Smooth muscle cell (in vitro differentiated cells): ENCODE results near the gene CACNA1C. TPM values are rescaled to one million over a fixed set of nuclear protein-coding genes. Genes with fewer than 3 reads are reported as not detected.

Source experiments
- DNase-seq: peaks from one replicate; lab custom pipeline; 2025; ENCODE audit not compliant: unreplicated experiment; lab: John Stamatoyannopoulos, UW
- H2AFZ ChIP-seq: fragments of 200-600 bp; sonication (generic); 2 replicates; pipeline ENCODE4 v1.6.0; 2016; ENCODE audit warnings: antibody characterized with exemption, low read depth, mild to moderate bottlenecking
- H3F3A ChIP-seq: fragments of 200-600 bp; sonication (generic); 2 replicates; pipeline ENCODE4 v1.6.0; 2017; ENCODE audit warnings: antibody characterized with exemption, low read depth
- H3K27ac ChIP-seq: fragments of 200-600 bp; sonication (generic); 2 replicates; pipeline ENCODE4 v1.5.1; 2016; ENCODE audit warnings: low read depth, mild to moderate bottlenecking
- H3K27me3 ChIP-seq: fragments of 200-600 bp; sonication (generic); 2 replicates; pipeline ENCODE4 v1.6.1; 2016; ENCODE audit warnings: low read depth, mild to moderate bottlenecking
- H3K36me3 ChIP-seq: fragments of 200-600 bp; sonication (generic); 2 replicates; pipeline ENCODE4 v1.5.1; 2016; ENCODE audit warnings: low read depth
- H3K4me1 ChIP-seq: fragments of 200-600 bp; sonication (generic); 2 replicates; pipeline ENCODE4 v1.5.1; 2016; ENCODE audit warnings: low read depth
- H3K4me2 ChIP-seq: fragments of 200-600 bp; sonication (generic); 2 replicates; pipeline ENCODE4 v1.6.0; 2016; ENCODE audit warnings: mild to moderate bottlenecking
- H3K4me3 ChIP-seq: fragments of 200-600 bp; sonication (generic); 2 replicates; pipeline ENCODE4 v1.5.1; 2016; ENCODE audit warnings: mild to moderate bottlenecking
- H3K79me2 ChIP-seq: fragments of 200-600 bp; sonication (generic); 2 replicates; pipeline ENCODE4 v1.6.0; 2016; ENCODE audit warnings: low read depth, mild to moderate bottlenecking
- H3K9ac ChIP-seq: fragments of 200-600 bp; sonication (generic); 2 replicates; pipeline ENCODE4 v1.6.0; 2016; ENCODE audit warnings: low read depth
- H3K9me3 ChIP-seq: fragments of 200-600 bp; sonication (generic); replicated peaks from 2 replicates; pipeline ENCODE4 v1.5.1; 2016; ENCODE audit warnings: low read depth
- H4K20me1 ChIP-seq: fragments of 200-600 bp; sonication (generic); 2 replicates; pipeline ENCODE4 v1.6.0; 2016; ENCODE audit warnings: low read depth
- WGBS: methylation state at CpG from one replicate; pipeline ENCODE4 v1.1.7; 2016; ENCODE audit warnings: low lambda C conversion rate; 5-methylcytosine and 5-hydroxymethylcytosine counted together
- polyA plus RNA-seq: library from polyadenylated mRNA; unstranded; fragments of >200 nt; fragmentation: Nextera tagmentation; extraction: Ambion mirVana; gene quantifications from 2 replicates; pipeline ENCODE4 v1.2.1, GENCODE V29; 2016
- total RNA-seq: library from RNA; depleted of rRNA; stranded (reverse); fragments of >200 nt; gene quantifications from 2 replicates; pipeline ENCODE4 v1.2.3, GENCODE V29; 2014
- TF ChIP-seq, protein P1 (sequence below): fragments of 200-600 bp; sonication (generic); IDR thresholded peaks from 2 replicates; pipeline ENCODE4 v1.5.1; 2017; ENCODE audit warnings: borderline replicate concordance, mild to moderate bottlenecking, antibody characterized with exemption; ENCODE audit not compliant: insufficient read depth, poor library complexity, severe bottlenecking

The CACNA1C gene
- total and polyA plus RNA-seq, 2 experiments from 2014 or later = 1.6 to 4.5 TPM

DNA sequence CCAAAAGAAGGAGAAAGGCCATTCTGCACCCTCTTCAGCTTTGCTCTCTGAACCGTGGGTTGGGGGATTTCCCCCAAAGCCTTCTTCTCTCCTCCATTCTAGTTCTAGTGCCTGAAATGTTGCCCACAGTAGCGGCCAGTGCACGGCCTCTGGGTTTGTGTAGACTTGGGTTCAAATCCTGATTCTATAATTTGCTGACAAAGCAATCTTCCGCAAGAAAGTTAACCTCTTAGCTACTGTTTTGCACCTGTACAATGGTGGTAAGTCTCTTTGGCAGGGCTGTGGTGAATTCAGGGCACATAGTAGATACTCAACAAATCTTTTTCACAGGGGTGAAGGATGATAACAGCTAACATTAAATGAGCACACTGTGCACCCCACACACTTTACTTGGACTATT, 5.8 kb upstream of the CACNA1C start:
- Histone ChIP-seq H3K9ac (no peak overlapping the region), H4K20me1 (no peaks in the 10 kb centered on the region), H3K4me3 (no peak overlapping the region), H3K4me2 (no peak overlapping the region), H3K79me2 (no peaks in the 10 kb centered on the region), H3K27me3 (no peaks in the 10 kb centered on the region), H2AFZ (no peak overlapping the region), H3K27ac (no peak overlapping the region), H3K4me1 (no peaks in the 10 kb centered on the region), H3F3A (peaks cover 3% of the 10 kb centered on the region), H3K36me3 (no peaks in the 10 kb centered on the region), H3K9me3 (no peaks in the 10 kb centered on the region)
- 92% methylated on average over 4 of the region's 4 CpGs for WGBS
- DNase-seq = no peak
- TF ChIP-seq, protein P1, sequence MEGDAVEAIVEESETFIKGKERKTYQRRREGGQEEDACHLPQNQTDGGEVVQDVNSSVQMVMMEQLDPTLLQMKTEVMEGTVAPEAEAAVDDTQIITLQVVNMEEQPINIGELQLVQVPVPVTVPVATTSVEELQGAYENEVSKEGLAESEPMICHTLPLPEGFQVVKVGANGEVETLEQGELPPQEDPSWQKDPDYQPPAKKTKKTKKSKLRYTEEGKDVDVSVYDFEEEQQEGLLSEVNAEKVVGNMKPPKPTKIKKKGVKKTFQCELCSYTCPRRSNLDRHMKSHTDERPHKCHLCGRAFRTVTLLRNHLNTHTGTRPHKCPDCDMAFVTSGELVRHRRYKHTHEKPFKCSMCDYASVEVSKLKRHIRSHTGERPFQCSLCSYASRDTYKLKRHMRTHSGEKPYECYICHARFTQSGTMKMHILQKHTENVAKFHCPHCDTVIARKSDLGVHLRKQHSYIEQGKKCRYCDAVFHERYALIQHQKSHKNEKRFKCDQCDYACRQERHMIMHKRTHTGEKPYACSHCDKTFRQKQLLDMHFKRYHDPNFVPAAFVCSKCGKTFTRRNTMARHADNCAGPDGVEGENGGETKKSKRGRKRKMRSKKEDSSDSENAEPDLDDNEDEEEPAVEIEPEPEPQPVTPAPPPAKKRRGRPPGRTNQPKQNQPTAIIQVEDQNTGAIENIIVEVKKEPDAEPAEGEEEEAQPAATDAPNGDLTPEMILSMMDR = no peak

DNA sequence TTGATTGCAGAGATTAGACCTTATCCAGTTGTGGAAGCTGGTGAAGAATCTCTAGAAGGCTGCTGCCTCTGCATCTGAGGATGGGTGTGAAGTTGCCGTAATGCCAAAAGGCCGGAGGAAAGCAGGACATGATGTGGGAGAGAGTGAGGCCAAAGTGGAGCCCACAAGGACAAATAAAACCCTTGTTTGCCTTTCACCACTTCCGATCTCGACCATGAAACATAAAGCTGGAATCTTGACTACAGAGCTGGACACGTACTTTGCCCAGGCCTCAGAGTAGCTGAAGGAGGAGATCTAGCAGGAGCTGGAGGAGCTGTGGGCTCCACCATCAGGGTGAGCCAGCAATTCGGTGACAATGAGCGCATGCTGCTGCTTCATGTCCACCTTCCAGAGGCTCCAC, 5.0 kb upstream of the CACNA1C start:
- Histone ChIP-seq H3K4me3 (no peak overlapping the region), H3K9me3 (no peaks in the 10 kb centered on the region), H3K4me2 (no peak overlapping the region), H3K9ac (no peak overlapping the region), H3K27me3 (no peaks in the 10 kb centered on the region), H4K20me1 (no peaks in the 10 kb centered on the region), H3K79me2 (no peaks in the 10 kb centered on the region), H3F3A (peaks cover 3% of the 10 kb centered on the region), H3K27ac (no peak overlapping the region), H3K4me1 (no peaks in the 10 kb centered on the region), H3K36me3 (no peaks in the 10 kb centered on the region), H2AFZ (no peak overlapping the region)
- no peak for DNase-seq
- TF ChIP-seq, protein P1 = no peak
- 86% methylated on average over 7 of the region's 7 CpGs for WGBS

DNA sequence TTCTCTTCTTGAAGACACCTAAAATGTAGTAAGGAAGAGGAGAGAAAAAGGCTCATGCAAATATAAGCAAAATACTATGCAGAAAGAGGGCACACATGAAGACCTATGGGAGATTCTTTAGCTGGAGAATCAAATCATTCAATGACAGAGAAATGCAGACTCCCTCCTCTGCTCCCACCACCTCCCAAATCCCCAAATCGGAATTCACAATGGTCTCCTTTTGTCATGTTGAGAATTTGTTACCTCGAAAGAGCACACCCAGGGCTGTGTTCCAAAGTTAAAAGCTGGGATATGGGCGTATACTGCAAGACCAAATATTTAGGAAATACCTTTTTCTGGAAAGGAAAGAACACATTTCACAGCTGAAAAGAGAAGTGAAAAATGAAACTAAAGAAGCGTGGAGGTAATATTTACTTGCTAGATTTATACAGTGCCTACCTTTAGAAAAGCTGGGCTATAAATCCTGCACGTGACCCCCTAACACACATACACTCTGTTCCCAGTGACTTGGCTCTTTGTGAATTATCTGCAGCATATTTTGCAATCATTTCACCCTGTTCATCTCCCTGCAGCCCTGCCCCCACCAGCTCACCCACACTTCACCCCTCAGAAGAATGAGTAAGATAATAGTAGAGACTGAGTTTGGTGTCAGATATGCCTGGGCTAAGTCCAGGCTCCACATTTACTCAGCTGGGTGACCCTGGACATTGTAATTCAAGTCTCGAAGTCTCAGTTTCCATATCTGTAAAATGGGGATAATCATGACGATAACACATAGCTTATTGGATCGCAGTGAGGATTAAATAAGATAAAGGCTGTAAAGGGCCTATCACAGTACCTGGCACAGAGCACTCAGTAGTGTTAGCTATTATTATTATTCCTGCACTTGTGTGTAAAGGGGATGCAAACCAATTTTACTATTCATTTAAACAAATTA, 2.9 kb upstream of the CACNA1C start:
- 80% methylated on average over 8 of the region's 8 CpGs for WGBS
- no peak for DNase-seq
- TF ChIP-seq, protein P1 = no peak
- Histone ChIP-seq H3F3A (peaks cover 3% of the 10 kb centered on the region), H3K9ac (no peak overlapping the region), H3K79me2 (no peaks in the 10 kb centered on the region), H3K36me3 (no peaks in the 10 kb centered on the region), H3K4me1 (no peaks in the 10 kb centered on the region), H3K4me3 (no peak overlapping the region), H3K4me2 (no peak overlapping the region), H2AFZ (no peak overlapping the region), H4K20me1 (peaks cover 2% of the 10 kb centered on the region), H3K9me3 (no peaks in the 10 kb centered on the region), H3K27me3 (peaks cover 2% of the 10 kb centered on the region), H3K27ac (no peak overlapping the region)
